HG02642 (cell line): ENCODE data around the gene SH3BGRL2.
"Not testable (repeated sequence)": the region's sequence is repeated elsewhere in the genome, so short reads cannot be mapped to it uniquely, and the experiment has no call there.

Experiments used
- ATAC-seq: cut with Tn5 transposase; IDR thresholded peaks from one replicate; pipeline ENCODE4 v1.9.1; 2021; ENCODE audit warnings: mild to moderate bottlenecking; ENCODE audit not compliant: unreplicated experiment, poor library complexity

The SH3BGRL2 gene

GRCh38 chr6:79731471-79731870, 100.3 kb downstream of the SH3BGRL2 start:
- ATAC-seq: no peak

DNA sequence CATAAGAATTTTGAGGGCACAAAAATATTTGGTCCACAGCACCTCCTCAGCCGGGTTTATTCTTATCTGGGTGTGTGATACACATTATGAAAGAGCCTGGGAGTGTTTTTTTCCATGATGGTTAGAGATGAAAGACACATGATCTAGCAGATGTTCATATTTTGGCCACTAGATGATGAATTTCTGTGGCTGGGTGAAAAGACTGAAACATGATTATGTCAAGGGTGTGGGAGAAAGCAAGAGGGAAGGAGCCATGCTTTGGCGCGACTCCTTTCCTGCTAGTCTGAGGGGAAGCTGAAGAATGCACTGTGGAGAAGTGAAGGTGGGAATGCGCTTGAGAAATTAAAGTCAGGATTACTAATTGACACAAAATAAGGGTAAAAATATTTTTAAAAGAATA, 102.3 kb downstream of the SH3BGRL2 start:
- ATAC-seq: no peak

GRCh38 chr6:79734374-79734773, 103.2 kb downstream of the SH3BGRL2 start:
- no peak for ATAC-seq

GRCh38 chr6:79735183-79735582, 104.1 kb downstream of the SH3BGRL2 start:
- ATAC-seq: no peak

DNA sequence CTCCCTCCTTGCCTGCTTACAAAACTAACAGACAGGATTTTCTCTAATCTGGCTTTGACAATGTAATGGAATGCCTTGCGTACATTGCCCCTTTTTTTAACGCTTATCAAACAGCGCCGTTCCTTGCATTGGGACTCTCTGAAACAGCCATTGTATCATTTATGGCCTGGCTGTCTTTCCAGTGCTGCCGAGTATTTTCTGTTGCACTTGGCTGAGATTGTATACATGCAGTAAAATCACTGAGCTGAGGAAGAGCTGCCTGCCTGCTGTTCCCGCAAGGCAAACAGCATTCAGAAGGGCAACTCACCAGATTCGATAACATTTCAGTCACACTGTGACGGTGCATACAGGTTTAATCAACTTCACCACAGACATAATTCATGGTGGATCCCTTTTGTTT, 106.0 kb downstream of the SH3BGRL2 start:
- no peak for ATAC-seq

DNA sequence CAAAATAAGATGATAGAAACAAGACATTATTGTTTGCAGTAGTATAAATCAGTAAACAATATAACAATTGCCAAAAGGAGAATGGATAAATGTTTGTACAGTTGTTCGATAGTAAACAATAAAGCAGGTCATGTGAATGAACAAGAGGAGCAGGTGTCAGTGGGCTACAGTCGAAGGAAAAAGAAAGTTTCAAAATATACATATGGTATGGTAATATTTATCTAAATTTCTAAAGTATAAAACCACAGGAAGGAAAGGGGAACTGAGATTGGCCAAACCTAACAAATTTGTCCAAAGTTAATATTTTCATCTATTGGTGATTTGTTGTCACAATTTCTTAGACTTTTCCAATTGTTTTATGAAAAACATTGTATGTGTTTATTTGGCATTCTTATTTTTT, 110.9 kb downstream of the SH3BGRL2 start:
- no peak for ATAC-seq

DNA sequence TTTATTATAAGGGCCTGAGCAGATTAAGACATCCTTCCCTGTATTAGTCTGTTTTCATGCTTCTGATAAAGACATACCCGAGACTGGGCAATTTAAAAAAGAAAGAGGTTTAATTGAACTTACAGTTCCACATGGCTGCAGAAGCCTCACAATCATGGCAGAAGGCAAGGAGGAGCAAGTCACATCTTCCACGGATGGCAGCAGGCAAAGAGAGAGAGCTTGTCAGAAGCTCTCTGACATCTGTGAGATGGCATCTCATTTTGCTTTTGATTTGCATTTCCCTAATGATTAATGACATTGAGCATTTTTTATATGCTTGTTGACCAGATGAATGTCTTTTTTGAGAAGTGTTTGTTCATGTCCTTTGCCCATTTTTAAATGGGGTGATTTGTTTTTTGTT, 114.2 kb downstream of the SH3BGRL2 start:
- ATAC-seq: not testable (repeated sequence)

- ATAC-seq: not testable (repeated sequence)
Measured at GRCh38 chr6:79746325-79746724, 115.2 kb downstream of the SH3BGRL2 start.

DNA sequence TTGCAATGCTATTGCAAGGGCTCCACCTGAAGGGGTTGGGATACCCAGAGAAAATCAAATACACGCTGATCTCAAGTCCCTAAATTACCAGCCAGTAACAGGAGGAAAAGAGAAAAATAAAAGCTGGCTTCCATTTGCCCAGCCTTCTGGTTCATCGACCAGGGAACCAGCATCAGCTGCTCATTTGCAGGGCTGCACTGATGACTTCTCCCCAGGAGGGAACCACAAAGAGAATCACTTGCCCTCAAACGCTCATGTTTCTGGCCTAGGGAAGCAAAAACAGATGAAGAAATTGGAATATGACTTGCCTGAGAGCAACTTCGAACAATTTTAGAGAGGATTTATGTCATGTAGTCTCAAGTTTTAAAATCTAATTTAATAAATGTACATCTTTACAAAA, 119.7 kb downstream of the SH3BGRL2 start:
- no peak for ATAC-seq
